Stimulated activated naive CD8-positive, alpha-beta T cell treated with anti-CD3 and anti-CD28 coated beads, Interleukin-15, amount 100 ng/mL, for 72 hours (primary cell): Measurements from ENCODE around the gene SNAPC4.

Experiments used
- ATAC-seq: fragments of 150-1000 bp; cut with Tn5 transposase; 2 replicates; pipeline ENCODE4 v1.10.0; 2021; ENCODE audit warnings: mild to moderate bottlenecking, moderate library complexity
- DNase-seq, 2 donors: peaks; one replicate each; pipeline ENCODE4 v3.0.0; 2021 to 2022
- H3K27ac Mint-ChIP-seq, 2 donors: one replicate each; pipeline ENCODE4 v1.8.0; 2022; ENCODE audit warnings: mild to moderate bottlenecking in 2 of 2, mixed read lengths in 2 of 2, moderate library complexity in 2 of 2
- H3K27me3 Mint-ChIP-seq: one replicate; pipeline ENCODE4 v1.8.0; 2022; ENCODE audit warnings: mixed read lengths
- H3K4me1 Mint-ChIP-seq: one replicate; pipeline ENCODE4 v1.8.0; 2022; ENCODE audit warnings: mild to moderate bottlenecking, mixed read lengths
- H3K4me3 Mint-ChIP-seq, 2 donors: one replicate each; pipeline ENCODE4 v1.8.0; 2022; ENCODE audit warnings: mild to moderate bottlenecking in 2 of 2, mixed read lengths in 2 of 2, moderate library complexity in 1 of 2
- H3K9me3 Mint-ChIP-seq, 2 donors: one replicate each; pipeline ENCODE4 v1.8.0; 2022; ENCODE audit warnings: mixed read lengths in 2 of 2

SNAPC4 gene

GRCh38 chr9:136377341-136378169, 22.4 kb downstream of the SNAPC4 start:
- no peaks in the 10 kb centered on the region for H3K27me3 Mint-ChIP-seq
- no peak for ATAC-seq
- DNase-seq = no peak
- peaks cover 9% of the 10 kb centered on the region for H3K4me1 Mint-ChIP-seq
- peak overlapping the region in 1 of 2 donors; percentile 94 for H3K27ac Mint-ChIP-seq
- no peaks in the 10 kb centered on the region for H3K9me3 Mint-ChIP-seq
- H3K4me3 Mint-ChIP-seq = no peak overlapping the region

- H3K27me3 Mint-ChIP-seq = no peaks in the 10 kb centered on the region
- H3K4me3 Mint-ChIP-seq = no peak overlapping the region
- H3K4me1 Mint-ChIP-seq = peaks cover 9% of the 10 kb centered on the region
- no peak for DNase-seq
- H3K9me3 Mint-ChIP-seq = no peaks in the 10 kb centered on the region
- ATAC-seq = peak; percentile 7
- H3K27ac Mint-ChIP-seq = no peak overlapping the region
Measured at GRCh38 chr9:136376457-136376856, 23.5 kb downstream of the SNAPC4 start.

GRCh38 chr9:136375096-136375495, 24.9 kb downstream of the SNAPC4 start:
- Mint-ChIP-seq H3K27me3 (no peaks in the 10 kb centered on the region), H3K4me3 (no peak overlapping the region), H3K4me1 (peaks cover 9% of the 10 kb centered on the region), H3K27ac (no peak overlapping the region), H3K9me3 (no peaks in the 10 kb centered on the region)
- ATAC-seq = no peak
- no peak for DNase-seq

GRCh38 chr9:136374183-136374575, 25.8 kb downstream of the SNAPC4 start:
- Mint-ChIP-seq H3K27me3 (no peaks in the 10 kb centered on the region), H3K27ac (no peak overlapping the region), H3K4me3 (no peak overlapping the region), H3K4me1 (peaks cover 9% of the 10 kb centered on the region), H3K9me3 (no peaks in the 10 kb centered on the region)
- ATAC-seq (no peak), DNase-seq (no peak)

- H3K27me3 Mint-ChIP-seq = no peaks in the 10 kb centered on the region
- peak; percentile 23 for ATAC-seq
- peak within 1 kb of the TSS; percentile 25 to 42 for H3K27ac Mint-ChIP-seq
- peaks cover 9% of the 10 kb centered on the region for H3K4me1 Mint-ChIP-seq
- DNase-seq = no peak
- peak within 1 kb of the TSS; percentile 37 to 59 for H3K4me3 Mint-ChIP-seq
- no peaks in the 10 kb centered on the region for H3K9me3 Mint-ChIP-seq
Measured at GRCh38 chr9:136373300-136374182, 26.4 kb downstream of the SNAPC4 start, which contains the start of gene CARD9. Gene CARD9 (minus strand): TSS chr9:136373669. CDS start chr9:136372078, 1,591 bp downstream.

- peak; percentile 3 for ATAC-seq
- DNase-seq = no peak
- Mint-ChIP-seq H3K27me3 (no peaks in the 10 kb centered on the region), H3K4me3 (peak overlapping the region; percentile 37 to 59), H3K27ac (peak overlapping the region in 1 of 2 donors; percentile 25), H3K9me3 (no peaks in the 10 kb centered on the region), H3K4me1 (peaks cover 9% of the 10 kb centered on the region)
Measured at GRCh38 chr9:136372561-136373299, 27.2 kb downstream of the SNAPC4 start.

GRCh38 chr9:136372006-136372405, 28.0 kb downstream of the SNAPC4 start:
- Mint-ChIP-seq H3K4me1 (peaks cover 9% of the 10 kb centered on the region), H3K27ac (no peak overlapping the region), H3K9me3 (no peaks in the 10 kb centered on the region)

GRCh38 chr9:136371533-136371880, 28.5 kb downstream of the SNAPC4 start:
- Mint-ChIP-seq H3K27ac (no peak overlapping the region), H3K27me3 (no peaks in the 10 kb centered on the region), H3K4me3 (no peak overlapping the region), H3K4me1 (peaks cover 9% of the 10 kb centered on the region), H3K9me3 (no peaks in the 10 kb centered on the region)
- no peak for ATAC-seq
- no peak for DNase-seq

More at GRCh38 chr9:136372006-136372405, 28.0 kb downstream of the SNAPC4 start:
- no peak overlapping the region for H3K4me3 Mint-ChIP-seq
- no peaks in the 10 kb centered on the region for H3K27me3 Mint-ChIP-seq
- DNase-seq (no peak), ATAC-seq (no peak)

GRCh38 chr9:136370687-136371532, 29.1 kb downstream of the SNAPC4 start:
- no peak overlapping the region for H3K4me3 Mint-ChIP-seq
- no peaks in the 10 kb centered on the region for H3K9me3 Mint-ChIP-seq
- peaks cover 9% of the 10 kb centered on the region for H3K4me1 Mint-ChIP-seq
- no peak overlapping the region for H3K27ac Mint-ChIP-seq
- no peak for DNase-seq
- ATAC-seq = no peak
- H3K27me3 Mint-ChIP-seq = no peaks in the 10 kb centered on the region

GRCh38 chr9:136370037-136370436, 29.9 kb downstream of the SNAPC4 start:
- H3K27me3 Mint-ChIP-seq = no peaks in the 10 kb centered on the region
- peaks cover 9% of the 10 kb centered on the region for H3K4me1 Mint-ChIP-seq
- DNase-seq = no peak
- no peaks in the 10 kb centered on the region for H3K9me3 Mint-ChIP-seq
- no peak overlapping the region for H3K4me3 Mint-ChIP-seq
- no peak overlapping the region for H3K27ac Mint-ChIP-seq
- ATAC-seq = no peak

- DNase-seq = no peak
- no peak for ATAC-seq
- Mint-ChIP-seq H3K4me1 (peaks cover 13% of the 10 kb centered on the region), H3K4me3 (no peak overlapping the region), H3K9me3 (no peaks in the 10 kb centered on the region), H3K27me3 (no peaks in the 10 kb centered on the region), H3K27ac (peak overlapping the region in 1 of 2 donors; percentile 71)
Measured at GRCh38 chr9:136368190-136368589, 31.8 kb downstream of the SNAPC4 start.

- Mint-ChIP-seq H3K4me1 (peaks cover 12% of the 10 kb centered on the region), H3K9me3 (no peaks in the 10 kb centered on the region), H3K27me3 (no peaks in the 10 kb centered on the region), H3K27ac (peak overlapping the region in 1 of 2 donors; percentile 71), H3K4me3 (no peak overlapping the region)
- DNase-seq (no peak), ATAC-seq (no peak)
Measured at GRCh38 chr9:136367296-136368145, 32.4 kb downstream of the SNAPC4 start.

- H3K4me3 Mint-ChIP-seq = no peak overlapping the region
- ATAC-seq (no peak), DNase-seq (no peak)
- H3K27ac Mint-ChIP-seq = peak overlapping the region in 1 of 2 donors; percentile 42
- H3K27me3 Mint-ChIP-seq = no peaks in the 10 kb centered on the region
- H3K4me1 Mint-ChIP-seq = peaks cover 18% of the 10 kb centered on the region
- no peaks in the 10 kb centered on the region for H3K9me3 Mint-ChIP-seq
Measured at GRCh38 chr9:136366826-136367225, 33.1 kb downstream of the SNAPC4 start.

- H3K4me1 Mint-ChIP-seq = peaks cover 18% of the 10 kb centered on the region
- peak overlapping the region in 1 of 2 donors; percentile 42 for H3K27ac Mint-ChIP-seq
- H3K9me3 Mint-ChIP-seq = no peaks in the 10 kb centered on the region
- no peaks in the 10 kb centered on the region for H3K27me3 Mint-ChIP-seq
- DNase-seq = no peak
- ATAC-seq = no peak
- H3K4me3 Mint-ChIP-seq = no peak overlapping the region
Measured at GRCh38 chr9:136365775-136366222, 34.2 kb downstream of the SNAPC4 start.
